GM20431 (cell line): Measurements from ENCODE around the gene GXYLT1.
"Not testable (repeated sequence)": the region's sequence is repeated elsewhere in the genome, so short reads cannot be mapped to it uniquely, and the experiment has no call there.

Experiments
- in situ Hi-C: fragments of 300-500 bp; cut with MseI, MboI; formaldehyde crosslinking; loops from one replicate; pipeline ENCODE4 v1.15.0; 2020; ENCODE audit warnings: low sequenced_read_pairs; ENCODE audit not compliant: unreplicated experiment

The GXYLT1 gene

GRCh38 chr12:42104087-42104486 lies 40.6 kb downstream of the GXYLT1 start:
- in situ Hi-C loops: no loop called here

- in situ Hi-C loops: no loop called here
These were observed 41.5 kb downstream of the GXYLT1 start for GRCh38 chr12:42103155-42103554.

- in situ Hi-C loops: no loop called here
These were observed 42.0 kb downstream of the GXYLT1 start for GRCh38 chr12:42102720-42103119.

- in situ Hi-C loops: no loop called here
These were observed 45.2 kb downstream of the GXYLT1 start for GRCh38 chr12:42099433-42099832.

- in situ Hi-C loops: no loop called here
These were observed 46.7 kb downstream of the GXYLT1 start for GRCh38 chr12:42097971-42098370.

GRCh38 chr12:42094277-42094676 lies 50.4 kb downstream of the GXYLT1 start:
- in situ Hi-C loops: no loop called here

- in situ Hi-C loops: no loop called here
These were observed 52.9 kb downstream of the GXYLT1 start for GRCh38 chr12:42091769-42092168.

- in situ Hi-C loops: no loop called here
These were observed 53.8 kb downstream of the GXYLT1 start for GRCh38 chr12:42090899-42091298.

GRCh38 chr12:42086031-42086430 lies 58.6 kb downstream of the GXYLT1 start:
- in situ Hi-C loops: no loop called here

- in situ Hi-C loops: no loop called here
These were observed 59.1 kb downstream of the GXYLT1 start for GRCh38 chr12:42085594-42085993.

GRCh38 chr12:42084522-42084921 lies 60.2 kb downstream of the GXYLT1 start:
- in situ Hi-C loops: no loop called here

GRCh38 chr12:42076976-42077375 lies 67.7 kb downstream of the GXYLT1 start:
- in situ Hi-C loops: no loop called here

GRCh38 chr12:42070036-42070435 lies 74.6 kb downstream of the GXYLT1 start:
- in situ Hi-C loops: no loop called here

- in situ Hi-C loops: no loop called here
These were observed 85.5 kb downstream of the GXYLT1 start for GRCh38 chr12:42059127-42059526.

GRCh38 chr12:42056130-42056529 lies 88.5 kb downstream of the GXYLT1 start:
- in situ Hi-C loops: no loop called here

GRCh38 chr12:42053456-42053855 lies 91.2 kb downstream of the GXYLT1 start:
- in situ Hi-C loops: no loop called here

- in situ Hi-C loops: not testable (repeated sequence)
These were observed 95.7 kb downstream of the GXYLT1 start for GRCh38 chr12:42048980-42049379.

GRCh38 chr12:42039577-42039976 lies 105.1 kb downstream of the GXYLT1 start:
- in situ Hi-C loops: no loop called here

- in situ Hi-C loops: no loop called here
These were observed 105.5 kb downstream of the GXYLT1 start for GRCh38 chr12:42039176-42039575.

- in situ Hi-C loops: no loop called here
These were observed 112.7 kb downstream of the GXYLT1 start for GRCh38 chr12:42031847-42032564.
